Retinal pigment epithelial cell (primary cell): Measurements from ENCODE around the gene PHF13.

Experiments used
- DNase-seq: peaks from one replicate; pipeline ENCODE4 v3.0.0-alpha.2; 2010; ENCODE audit warnings: low read depth
- H3K4me3 ChIP-seq: 2 replicates; pipeline ENCODE4 v1.5.1; 2011; ENCODE audit warnings: mild to moderate bottlenecking, low read length, control low read depth, moderate library complexity
- TF ChIP-seq, protein P1 (sequence below): conservative IDR thresholded peaks from 2 replicates; pipeline ENCODE4 v1.5.1; 2011; ENCODE audit warnings: low read depth, low read length, control low read depth, inconsistent platforms

The PHF13 gene

GRCh38 chr1:6613361-6614018 lies at the start of gene PHF13:
PHF13 (plus strand) TSS chr1:6613731; CDS start chr1:6614067, 336 bp downstream.
- peak within 1 kb of the TSS; percentile 74 for H3K4me3 ChIP-seq
- peak; percentile 94 for DNase-seq
- TF ChIP-seq, protein P1, sequence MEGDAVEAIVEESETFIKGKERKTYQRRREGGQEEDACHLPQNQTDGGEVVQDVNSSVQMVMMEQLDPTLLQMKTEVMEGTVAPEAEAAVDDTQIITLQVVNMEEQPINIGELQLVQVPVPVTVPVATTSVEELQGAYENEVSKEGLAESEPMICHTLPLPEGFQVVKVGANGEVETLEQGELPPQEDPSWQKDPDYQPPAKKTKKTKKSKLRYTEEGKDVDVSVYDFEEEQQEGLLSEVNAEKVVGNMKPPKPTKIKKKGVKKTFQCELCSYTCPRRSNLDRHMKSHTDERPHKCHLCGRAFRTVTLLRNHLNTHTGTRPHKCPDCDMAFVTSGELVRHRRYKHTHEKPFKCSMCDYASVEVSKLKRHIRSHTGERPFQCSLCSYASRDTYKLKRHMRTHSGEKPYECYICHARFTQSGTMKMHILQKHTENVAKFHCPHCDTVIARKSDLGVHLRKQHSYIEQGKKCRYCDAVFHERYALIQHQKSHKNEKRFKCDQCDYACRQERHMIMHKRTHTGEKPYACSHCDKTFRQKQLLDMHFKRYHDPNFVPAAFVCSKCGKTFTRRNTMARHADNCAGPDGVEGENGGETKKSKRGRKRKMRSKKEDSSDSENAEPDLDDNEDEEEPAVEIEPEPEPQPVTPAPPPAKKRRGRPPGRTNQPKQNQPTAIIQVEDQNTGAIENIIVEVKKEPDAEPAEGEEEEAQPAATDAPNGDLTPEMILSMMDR: no peak

DNA sequence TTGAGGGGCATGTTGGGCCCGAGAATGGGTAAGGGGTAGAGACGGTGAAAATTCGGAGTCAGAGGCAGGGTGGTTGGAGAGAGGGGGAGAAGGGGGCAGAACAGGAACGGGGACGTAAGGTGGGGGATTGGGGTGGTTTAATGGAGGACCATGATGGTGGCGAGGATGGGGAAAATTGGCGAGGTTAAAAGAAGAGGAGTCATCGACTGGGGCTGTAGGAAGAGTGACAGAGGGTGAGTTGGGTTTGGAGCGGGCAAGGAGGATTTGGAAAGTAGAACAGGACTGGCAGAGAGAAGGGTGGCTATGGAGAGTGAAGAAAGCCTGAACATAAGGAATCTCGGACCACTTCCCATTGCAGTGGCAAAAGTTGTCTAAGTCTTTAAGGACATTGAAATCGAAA lies 44.5 kb upstream of the PHF13 start:
- H3K4me3 ChIP-seq: no peak overlapping the region
- no peak for DNase-seq
- TF ChIP-seq, protein P1: no peak

- TF ChIP-seq, protein P1: no peak
- no peak for DNase-seq
These were observed 43.4 kb upstream of the PHF13 start for GRCh38 chr1:6570100-6570499.

DNA sequence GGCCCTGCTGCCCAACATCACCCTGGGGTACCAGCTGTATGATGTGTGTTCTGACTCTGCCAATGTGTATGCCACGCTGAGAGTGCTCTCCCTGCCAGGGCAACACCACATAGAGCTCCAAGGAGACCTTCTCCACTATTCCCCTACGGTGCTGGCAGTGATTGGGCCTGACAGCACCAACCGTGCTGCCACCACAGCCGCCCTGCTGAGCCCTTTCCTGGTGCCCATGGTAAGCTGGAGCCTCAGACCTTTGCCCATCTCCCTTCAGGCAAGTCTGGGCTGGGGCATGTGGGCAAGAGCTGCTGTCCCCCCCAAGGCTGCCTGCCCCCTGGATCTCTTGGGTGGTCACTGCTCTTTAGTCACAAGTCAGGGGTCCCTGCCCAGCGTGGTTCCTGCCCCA lies 42.5 kb upstream of the PHF13 start:
- TF ChIP-seq, protein P1: no peak
- DNase-seq: no peak

More at GRCh38 chr1:6570100-6570499, 43.4 kb upstream of the PHF13 start:
- no peak overlapping the region for H3K4me3 ChIP-seq

DNA sequence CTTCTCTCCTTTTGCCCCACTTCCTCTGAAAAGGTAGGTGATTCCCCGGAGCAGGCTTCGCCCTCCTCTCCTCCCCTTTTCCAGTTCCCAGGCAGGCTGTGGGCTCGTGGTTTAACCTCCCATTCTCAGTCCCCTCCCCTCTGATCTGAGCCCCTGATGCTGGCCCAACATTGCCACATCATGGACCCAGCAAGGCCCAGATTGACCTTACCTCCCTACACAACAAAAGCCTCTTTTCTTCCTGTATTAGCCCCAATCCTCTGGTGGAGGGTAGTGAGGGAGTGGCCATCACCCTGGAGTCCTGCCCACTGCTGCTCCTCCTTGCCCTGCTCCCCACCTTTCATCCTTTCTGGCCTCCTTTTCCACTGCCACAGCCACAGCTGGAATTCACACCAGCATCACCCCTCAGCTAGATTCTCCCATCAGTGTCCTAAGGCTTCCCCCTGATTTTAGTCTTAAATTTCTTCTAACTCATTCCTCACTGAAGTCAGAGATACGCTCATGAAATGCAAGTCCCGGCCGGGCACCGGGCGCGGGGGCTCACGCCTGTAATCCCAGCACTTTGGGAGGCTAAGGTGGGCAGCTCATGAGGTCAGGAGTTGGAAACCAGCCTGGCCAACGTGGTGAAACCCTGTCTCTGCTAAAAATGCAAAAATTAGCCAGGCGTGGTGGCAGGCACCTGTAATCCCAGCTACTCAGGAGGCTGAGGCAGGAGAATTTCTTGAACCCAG lies 40.7 kb upstream of the PHF13 start:
- no peak overlapping the region for H3K4me3 ChIP-seq
- TF ChIP-seq, protein P1: no peak
- no peak for DNase-seq

More for the DNA sequence above, 42.5 kb upstream of the PHF13 start:
- no peak overlapping the region for H3K4me3 ChIP-seq

- TF ChIP-seq, protein P1: no peak
- H3K4me3 ChIP-seq: no peak overlapping the region
- no peak for DNase-seq
These were observed 39.4 kb upstream of the PHF13 start for GRCh38 chr1:6574025-6574620.
